OCI-LY3 (cell line): Measurements from ENCODE around the gene MTX2.

Source experiments
- H2AFZ ChIP-seq: fragments of 200-600, 300-600 bp; shearing (Covaris generic); 2 replicates; pipeline ENCODE4 v1.6.0; 2014; ENCODE audit warnings: antibody characterized with exemption, low read depth, low read length
- H3K27ac ChIP-seq: fragments of 200-600, 300-600 bp; sonication (generic); 2 replicates; pipeline ENCODE4 v1.5.1; 2014; ENCODE audit warnings: mild to moderate bottlenecking, low read length, moderate library complexity, mixed read lengths
- H3K27me3 ChIP-seq: fragments of 200-600, 300-600 bp; sonication (generic); 2 replicates; pipeline ENCODE4 v1.6.1; 2014; ENCODE audit warnings: low read depth, low read length, mixed read lengths
- H3K36me3 ChIP-seq: fragments of 200-600, 300-600 bp; sonication (generic); replicated peaks from 2 replicates; pipeline ENCODE3; 2014; ENCODE audit warnings: low read depth, low read length, mixed read lengths
- H3K4me1 ChIP-seq: fragments of 300-600, 200-600 bp; sonication (generic); 2 replicates; pipeline ENCODE4 v1.6.1; 2014; ENCODE audit warnings: low read length, mixed read lengths
- H3K4me2 ChIP-seq: fragments of 200-600, 300-600 bp; sonication (generic); 2 replicates; pipeline ENCODE4 v1.6.1; 2014; ENCODE audit warnings: low read length, mixed read lengths
- H3K4me3 ChIP-seq: fragments of 300-600, 200-600 bp; sonication (generic); 2 replicates; pipeline ENCODE4 v1.5.1; 2014; ENCODE audit warnings: antibody characterized with exemption, mild to moderate bottlenecking, low read length, moderate library complexity
- H3K79me2 ChIP-seq: fragments of 300-600, 200-600 bp; shearing (Covaris generic); 2 replicates; pipeline ENCODE4 v1.6.1; 2014; ENCODE audit warnings: mild to moderate bottlenecking, low read length, mixed read lengths
- H3K9ac ChIP-seq: fragments of 300-600, 200-600 bp; shearing (Covaris generic); 2 replicates; pipeline ENCODE4 v1.6.0; 2014; ENCODE audit warnings: mild to moderate bottlenecking, low read length, moderate library complexity
- H3K9me3 ChIP-seq: fragments of 200-600, 300-600 bp; shearing (Covaris generic); 2 replicates; pipeline ENCODE4 v1.6.1; 2014; ENCODE audit warnings: low read length, mixed read lengths; ENCODE audit not compliant: insufficient read depth
- H4K20me1 ChIP-seq: fragments of 200-600, 300-600 bp; sonication (generic); 2 replicates; pipeline ENCODE4 v1.6.1; 2016; ENCODE audit warnings: low read length, mixed read lengths; ENCODE audit not compliant: insufficient read depth
- EZH2phosphoT487 ChIP-seq: fragments of 200-600 bp; shearing (Covaris generic); IDR thresholded peaks from 2 replicates; pipeline ENCODE4 v1.6.1; 2018; ENCODE audit warnings: antibody characterized with exemption, mixed run types, low read depth
- TF ChIP-seq, protein P1 (sequence below): fragments of 200-600, 300-600 bp; sonication (generic); IDR thresholded peaks from 2 replicates; pipeline ENCODE4 v1.5.1; 2014; ENCODE audit warnings: antibody characterized with exemption, low read length, low read depth

The MTX2 gene

DNA sequence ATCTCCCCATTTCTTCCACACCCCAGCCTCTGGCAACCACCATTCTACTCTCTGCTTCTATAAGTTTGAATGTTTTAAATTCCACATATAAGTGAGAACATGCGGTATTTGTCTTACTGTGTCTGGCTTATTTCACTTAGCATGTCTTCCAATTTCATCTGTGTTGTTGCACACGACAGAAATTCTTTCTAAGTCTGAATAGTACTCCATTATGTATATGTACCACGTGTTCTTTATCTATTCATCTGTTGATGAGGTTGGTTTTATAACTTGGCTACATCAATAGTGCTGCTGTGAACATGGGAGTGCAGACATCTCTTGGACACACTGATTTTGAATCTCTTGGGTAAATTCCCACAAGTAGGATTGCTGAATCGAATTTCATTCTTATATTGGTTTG, 31.8 kb upstream of the MTX2 start:
- Histone ChIP-seq H3K36me3 (no peaks in the 10 kb centered on the region), H3K79me2 (no peaks in the 10 kb centered on the region), H3K27me3 (no peaks in the 10 kb centered on the region; the same call in 1 of the 2 replicates), H3K4me2 (no peak overlapping the region), H2AFZ (no peak overlapping the region), H3K4me1 (no peaks in the 10 kb centered on the region), H3K4me3 (no peak overlapping the region), H3K9ac (no peak overlapping the region), H3K9me3 (no peaks in the 10 kb centered on the region), H3K27ac (no peak overlapping the region), H4K20me1 (no peaks in the 10 kb centered on the region)
- TF ChIP-seq EZH2phosphoT487: no peak
- TF ChIP-seq, protein P1, sequence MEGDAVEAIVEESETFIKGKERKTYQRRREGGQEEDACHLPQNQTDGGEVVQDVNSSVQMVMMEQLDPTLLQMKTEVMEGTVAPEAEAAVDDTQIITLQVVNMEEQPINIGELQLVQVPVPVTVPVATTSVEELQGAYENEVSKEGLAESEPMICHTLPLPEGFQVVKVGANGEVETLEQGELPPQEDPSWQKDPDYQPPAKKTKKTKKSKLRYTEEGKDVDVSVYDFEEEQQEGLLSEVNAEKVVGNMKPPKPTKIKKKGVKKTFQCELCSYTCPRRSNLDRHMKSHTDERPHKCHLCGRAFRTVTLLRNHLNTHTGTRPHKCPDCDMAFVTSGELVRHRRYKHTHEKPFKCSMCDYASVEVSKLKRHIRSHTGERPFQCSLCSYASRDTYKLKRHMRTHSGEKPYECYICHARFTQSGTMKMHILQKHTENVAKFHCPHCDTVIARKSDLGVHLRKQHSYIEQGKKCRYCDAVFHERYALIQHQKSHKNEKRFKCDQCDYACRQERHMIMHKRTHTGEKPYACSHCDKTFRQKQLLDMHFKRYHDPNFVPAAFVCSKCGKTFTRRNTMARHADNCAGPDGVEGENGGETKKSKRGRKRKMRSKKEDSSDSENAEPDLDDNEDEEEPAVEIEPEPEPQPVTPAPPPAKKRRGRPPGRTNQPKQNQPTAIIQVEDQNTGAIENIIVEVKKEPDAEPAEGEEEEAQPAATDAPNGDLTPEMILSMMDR: no peak

- H3K79me2 ChIP-seq: no peaks in the 10 kb centered on the region
- no peak overlapping the region for H3K4me2 ChIP-seq
- H3K4me1 ChIP-seq: no peaks in the 10 kb centered on the region
- no peak overlapping the region for H3K27ac ChIP-seq
- H3K9ac ChIP-seq: no peak overlapping the region
- no peak for TF ChIP-seq EZH2phosphoT487
- TF ChIP-seq, protein P1: no peak
- H3K27me3 ChIP-seq: no peaks in the 10 kb centered on the region; the same call in 1 of the 2 replicates
- H3K9me3 ChIP-seq: no peaks in the 10 kb centered on the region
- no peaks in the 10 kb centered on the region for H4K20me1 ChIP-seq
- no peaks in the 10 kb centered on the region for H3K36me3 ChIP-seq
- H2AFZ ChIP-seq: no peak overlapping the region
- no peak overlapping the region for H3K4me3 ChIP-seq
These were observed 30.2 kb upstream of the MTX2 start for GRCh38 chr2:176239031-176239430.

DNA sequence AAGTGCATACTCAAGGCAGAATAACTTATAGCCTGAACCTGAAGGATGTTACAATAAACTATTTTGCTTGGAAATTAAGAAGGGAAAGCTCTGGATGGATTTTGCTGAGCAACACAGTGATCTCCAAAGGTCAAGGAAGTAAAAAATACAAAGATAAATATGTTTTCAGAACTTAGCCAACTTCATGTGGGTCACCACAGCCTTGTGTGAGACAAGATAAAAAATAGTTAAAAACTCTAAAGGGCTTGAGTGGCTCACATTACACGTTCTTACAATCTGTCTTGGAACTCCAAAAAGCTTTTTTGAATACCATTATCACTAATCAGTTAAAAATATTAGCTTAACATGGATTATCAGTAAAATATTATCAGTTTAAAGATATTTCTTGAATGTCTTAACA, 28.9 kb upstream of the MTX2 start:
- no peaks in the 10 kb centered on the region for H3K36me3 ChIP-seq
- no peaks in the 10 kb centered on the region for H3K79me2 ChIP-seq
- no peak overlapping the region for H3K9ac ChIP-seq
- H3K4me3 ChIP-seq: no peak overlapping the region
- no peaks in the 10 kb centered on the region; the same call in 1 of the 2 replicates for H3K27me3 ChIP-seq
- H3K4me1 ChIP-seq: no peaks in the 10 kb centered on the region
- H4K20me1 ChIP-seq: no peaks in the 10 kb centered on the region
- H2AFZ ChIP-seq: no peak overlapping the region
- no peak for TF ChIP-seq EZH2phosphoT487
- TF ChIP-seq, protein P1: no peak
- no peak overlapping the region for H3K27ac ChIP-seq
- H3K4me2 ChIP-seq: no peak overlapping the region
- H3K9me3 ChIP-seq: no peaks in the 10 kb centered on the region

GRCh38 chr2:176242276-176242675, 27.0 kb upstream of the MTX2 start:
- Histone ChIP-seq H3K4me2 (no peak overlapping the region), H3K27me3 (no peaks in the 10 kb centered on the region; the same call in 1 of the 2 replicates), H3K4me1 (no peaks in the 10 kb centered on the region), H3K9me3 (no peaks in the 10 kb centered on the region), H3K27ac (no peak overlapping the region), H3K79me2 (no peaks in the 10 kb centered on the region), H4K20me1 (no peaks in the 10 kb centered on the region), H3K9ac (no peak overlapping the region), H3K36me3 (no peaks in the 10 kb centered on the region), H3K4me3 (no peak overlapping the region), H2AFZ (no peak overlapping the region)
- TF ChIP-seq, protein P1: no peak
- TF ChIP-seq EZH2phosphoT487: no peak
